Endothelial cell (in vitro differentiated cells): Measurements from ENCODE around the gene ZC4H2. TPM values are rescaled to one million over a fixed set of nuclear protein-coding genes. Genes with fewer than 3 reads are reported as not detected.

Experiments used
- DNase-seq: peaks from one replicate; pipeline ENCODE4 v3.0.0; 2021; ENCODE audit warnings: low spot score
- H3K27ac Mint-ChIP-seq: one replicate; pipeline ENCODE4 v1.8.0; 2021; ENCODE audit warnings: mixed read lengths, inconsistent platforms; ENCODE audit not compliant: unreplicated experiment
- H3K27me3 Mint-ChIP-seq: one replicate; pipeline ENCODE4 v1.8.0; 2021; ENCODE audit warnings: mild to moderate bottlenecking, moderate library complexity, mixed read lengths, inconsistent platforms; ENCODE audit not compliant: unreplicated experiment
- H3K36me3 Mint-ChIP-seq: one replicate; pipeline ENCODE4 v1.8.0; 2021; ENCODE audit warnings: mild to moderate bottlenecking, low read depth, mixed read lengths, inconsistent platforms; ENCODE audit not compliant: unreplicated experiment
- H3K4me1 Mint-ChIP-seq: one replicate; pipeline ENCODE4 v1.8.0; 2021; ENCODE audit warnings: mild to moderate bottlenecking, mixed read lengths, inconsistent platforms; ENCODE audit not compliant: unreplicated experiment
- H3K4me3 Mint-ChIP-seq: one replicate; pipeline ENCODE4 v1.8.0; 2021; ENCODE audit warnings: mild to moderate bottlenecking, mixed read lengths, inconsistent platforms; ENCODE audit not compliant: unreplicated experiment
- H3K9me3 Mint-ChIP-seq: one replicate; pipeline ENCODE4 v1.8.0; 2021; ENCODE audit warnings: mixed read lengths, inconsistent platforms; ENCODE audit not compliant: unreplicated experiment
- total RNA-seq: library from RNA; stranded (reverse); fragmentation: NEBNext Ultra II Directional; extraction: Animal tissue kit (Norgen Biotek cat#: 25700); gene quantifications from one replicate; pipeline ENCODE4 v1.2.1, GENCODE V29; 2021; ENCODE audit not compliant: unreplicated experiment
- TF ChIP-seq, protein P1 (sequence below): fragments of 200-600 bp; sonication (generic); IDR thresholded peaks from one replicate; pipeline ENCODE4 v1.5.0; 2021; ENCODE audit warnings: antibody characterized with exemption; ENCODE audit not compliant: unreplicated experiment

Gene ZC4H2
- total RNA-seq, 1 donor from 2014 or later, result 18.1 TPM

DNA sequence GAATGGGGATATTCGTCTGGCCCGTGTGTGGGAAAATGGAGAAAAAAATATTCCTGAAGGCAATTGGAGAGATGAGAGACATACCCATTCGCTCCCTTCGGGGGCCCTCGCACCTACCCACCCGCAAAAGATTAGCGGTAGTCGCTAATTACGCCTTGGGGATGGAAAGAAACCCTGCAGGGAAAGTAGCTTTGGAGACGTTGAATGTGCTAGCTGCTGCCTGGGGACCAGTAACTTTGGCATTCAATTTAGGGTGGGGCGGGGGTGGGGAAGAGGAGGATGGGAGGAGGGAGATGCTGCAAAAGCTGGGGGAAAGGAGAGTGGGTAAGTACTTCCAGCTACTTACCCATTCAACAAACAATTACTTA is 407 bp upstream of the ZC4H2 start:
- TF ChIP-seq, protein P1, sequence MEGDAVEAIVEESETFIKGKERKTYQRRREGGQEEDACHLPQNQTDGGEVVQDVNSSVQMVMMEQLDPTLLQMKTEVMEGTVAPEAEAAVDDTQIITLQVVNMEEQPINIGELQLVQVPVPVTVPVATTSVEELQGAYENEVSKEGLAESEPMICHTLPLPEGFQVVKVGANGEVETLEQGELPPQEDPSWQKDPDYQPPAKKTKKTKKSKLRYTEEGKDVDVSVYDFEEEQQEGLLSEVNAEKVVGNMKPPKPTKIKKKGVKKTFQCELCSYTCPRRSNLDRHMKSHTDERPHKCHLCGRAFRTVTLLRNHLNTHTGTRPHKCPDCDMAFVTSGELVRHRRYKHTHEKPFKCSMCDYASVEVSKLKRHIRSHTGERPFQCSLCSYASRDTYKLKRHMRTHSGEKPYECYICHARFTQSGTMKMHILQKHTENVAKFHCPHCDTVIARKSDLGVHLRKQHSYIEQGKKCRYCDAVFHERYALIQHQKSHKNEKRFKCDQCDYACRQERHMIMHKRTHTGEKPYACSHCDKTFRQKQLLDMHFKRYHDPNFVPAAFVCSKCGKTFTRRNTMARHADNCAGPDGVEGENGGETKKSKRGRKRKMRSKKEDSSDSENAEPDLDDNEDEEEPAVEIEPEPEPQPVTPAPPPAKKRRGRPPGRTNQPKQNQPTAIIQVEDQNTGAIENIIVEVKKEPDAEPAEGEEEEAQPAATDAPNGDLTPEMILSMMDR, result no peak
- DNase-seq, result no peak
- no peaks in the 10 kb centered on the region for H3K9me3 Mint-ChIP-seq
- peaks cover 7% of the 10 kb centered on the region for H3K36me3 Mint-ChIP-seq
- H3K27me3 Mint-ChIP-seq, result peaks cover 2% of the 10 kb centered on the region
- H3K4me3 Mint-ChIP-seq, result peak overlapping the region; percentile 98
- peaks cover 2% of the 10 kb centered on the region for H3K4me1 Mint-ChIP-seq
- no peak overlapping the region for H3K27ac Mint-ChIP-seq

DNA sequence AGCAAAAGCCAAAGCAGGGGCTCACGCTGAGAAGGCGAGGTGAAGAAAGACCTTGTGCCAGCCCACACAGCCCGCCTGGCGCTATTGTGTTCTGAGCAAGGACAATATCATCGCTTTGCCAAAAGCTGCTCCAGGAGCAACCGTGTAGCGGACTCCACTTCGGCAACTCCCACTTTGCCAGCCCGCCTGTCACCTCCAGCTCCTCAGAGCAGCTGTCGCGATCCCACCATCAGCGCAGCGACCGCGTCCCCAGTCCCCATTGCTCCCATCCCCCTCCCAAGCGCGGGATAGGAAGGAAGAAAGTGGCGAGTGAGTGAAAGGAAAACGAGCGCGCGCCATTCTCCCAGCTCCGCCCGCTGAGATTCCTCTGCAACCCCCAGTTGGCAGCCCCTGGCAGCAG is 759 bp downstream of the ZC4H2 start:
- DNase-seq, result peak; percentile 27
- no peaks in the 10 kb centered on the region for H3K9me3 Mint-ChIP-seq
- H3K4me3 Mint-ChIP-seq, result peak overlapping the region; percentile 98
- peaks cover 14% of the 10 kb centered on the region for H3K36me3 Mint-ChIP-seq
- H3K4me1 Mint-ChIP-seq, result peaks cover 2% of the 10 kb centered on the region
- no peaks in the 10 kb centered on the region for H3K27me3 Mint-ChIP-seq
- H3K27ac Mint-ChIP-seq, result peak overlapping the region; percentile 13
- TF ChIP-seq, protein P1, result no peak

DNA sequence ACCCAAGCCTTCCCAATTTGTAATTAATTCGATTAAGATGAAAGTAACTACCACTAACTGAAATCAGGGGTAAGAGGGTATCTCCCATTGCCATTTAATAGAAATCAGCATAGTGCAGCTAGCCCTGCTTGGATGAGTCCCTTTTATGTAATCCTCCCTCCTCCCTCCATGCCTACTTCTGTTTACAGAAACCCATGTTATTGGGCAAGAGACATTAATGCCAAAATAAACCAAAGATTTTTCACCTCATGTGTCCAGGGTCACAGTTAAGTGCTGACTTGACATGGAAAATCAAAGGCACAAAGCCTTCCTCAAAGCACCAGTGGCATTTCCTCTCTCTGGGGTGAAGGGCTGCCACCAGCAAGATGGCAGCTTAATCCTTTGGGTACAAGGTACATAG is 50.8 kb downstream of the ZC4H2 start:
- Mint-ChIP-seq H3K4me1 (no peaks in the 10 kb centered on the region), H3K4me3 (no peak overlapping the region), H3K27me3 (peaks cover 3% of the 10 kb centered on the region), H3K27ac (no peak overlapping the region), H3K9me3 (no peaks in the 10 kb centered on the region), H3K36me3 (peaks cover 5% of the 10 kb centered on the region)
- DNase-seq, result no peak
- TF ChIP-seq, protein P1, result no peak

DNA sequence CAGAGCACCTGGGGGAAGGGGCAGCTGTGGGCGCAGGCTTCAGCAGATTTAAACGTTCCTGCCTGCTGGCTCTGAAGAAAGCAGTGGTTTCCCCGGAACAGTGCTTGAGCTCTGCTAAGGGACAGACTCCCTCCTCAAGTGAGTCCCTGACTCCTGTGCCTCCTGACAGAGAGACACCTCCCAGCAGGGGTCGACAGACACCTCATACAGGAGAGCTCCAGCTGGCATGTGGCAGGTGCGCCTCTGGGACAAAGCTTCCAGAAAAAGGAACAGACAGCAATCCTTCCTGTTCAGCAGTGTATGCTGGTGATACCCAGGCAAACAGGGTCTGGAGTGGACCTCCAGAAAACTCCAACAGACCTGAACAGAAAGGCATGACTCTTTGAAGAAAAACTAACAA is 68.1 kb downstream of the ZC4H2 start:
- no peak for DNase-seq
- H3K36me3 Mint-ChIP-seq, result peaks cover 27% of the 10 kb centered on the region
- TF ChIP-seq, protein P1, result no peak
- no peak overlapping the region for H3K27ac Mint-ChIP-seq
- no peaks in the 10 kb centered on the region for H3K4me1 Mint-ChIP-seq
- peaks cover 4% of the 10 kb centered on the region for H3K9me3 Mint-ChIP-seq
- H3K4me3 Mint-ChIP-seq, result no peak overlapping the region
- no peaks in the 10 kb centered on the region for H3K27me3 Mint-ChIP-seq

DNA sequence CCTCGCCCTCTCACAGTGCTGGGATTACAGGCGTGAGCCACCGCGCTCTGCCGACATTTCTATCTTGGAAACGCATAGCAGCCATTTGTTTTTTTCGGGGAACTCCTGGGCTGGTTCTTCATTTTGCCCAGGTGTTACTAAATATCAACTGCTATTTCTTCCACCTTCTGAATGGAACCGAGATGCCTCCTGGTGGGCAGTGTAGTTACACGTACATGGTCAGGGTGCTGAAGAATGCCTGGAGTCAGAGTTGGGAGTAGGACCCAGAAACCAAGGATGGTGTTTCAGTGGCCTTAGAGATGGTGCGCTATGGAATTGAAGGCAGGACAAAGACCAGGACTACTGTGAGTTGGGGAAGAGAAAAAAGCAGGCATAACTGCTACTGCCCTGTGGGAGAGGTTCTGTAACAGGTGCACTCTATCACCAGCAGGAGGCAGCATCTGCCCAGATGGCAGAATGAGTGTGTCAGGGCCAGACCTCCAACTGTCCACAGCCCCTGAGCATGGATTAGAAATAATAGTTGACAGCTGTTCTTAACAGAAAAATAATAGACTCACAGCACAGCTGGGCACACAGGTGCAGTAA is 81.7 kb downstream of the ZC4H2 start:
- Mint-ChIP-seq H3K9me3 (no peaks in the 10 kb centered on the region), H3K27ac (no peak overlapping the region)
- TF ChIP-seq, protein P1, result peak; percentile 67

More for the DNA sequence above, 81.7 kb downstream of the ZC4H2 start:
- Mint-ChIP-seq H3K4me1 (no peaks in the 10 kb centered on the region), H3K27me3 (no peaks in the 10 kb centered on the region), H3K4me3 (no peak overlapping the region), H3K36me3 (no peaks in the 10 kb centered on the region)
- peak; percentile 53 for DNase-seq
